K562 (cell line): Measurements from ENCODE around the gene AKT2. TPM values are rescaled to one million over a fixed set of nuclear protein-coding genes. Genes with fewer than 3 reads are reported as not detected.
A peak's percentile ranks its signal among the peaks of the same experiment; 100 is the strongest.

ENCODE experiments used
- ARHGAP35 ChIP-seq: fragments of 450-650 bp; IDR thresholded peaks from 2 replicates; pipeline ENCODE4 v1.6.1; 2018; ENCODE audit not compliant: partially characterized antibody
- ARID3A ChIP-seq: IDR thresholded peaks from 2 replicates; pipeline ENCODE4 v1.6.1; 2012; ENCODE audit warnings: low read depth, low read length, improper control_type of control experiment, borderline replicate concordance
- BRCA1 ChIP-seq, 2 experiments: fragments of 450-650 bp in 1 of 2; sonication (generic) in 1 of 2; formaldehyde crosslinking in 1 of 2; IDR thresholded peaks; 2 replicates each; pipeline versions ENCODE4 v1.5.0 to v1.6.1; 2017 to 2020; ENCODE audit warnings: mild to moderate bottlenecking in 1 of 2, missing genetic modification reagents in 1 of 2
- FOXP4 ChIP-seq: sonication (generic); formaldehyde crosslinking; IDR thresholded peaks from 2 replicates; pipeline ENCODE4 v1.8.0; 2022; ENCODE audit warnings: mild to moderate bottlenecking, missing genetic modification reagents, borderline replicate concordance
- GTF2B ChIP-seq: IDR thresholded peaks from 2 replicates; pipeline ENCODE4 v1.6.1; 2011; ENCODE audit not compliant: insufficient read length; ENCODE audit errors: extremely low read depth
- HNRNPH1 ChIP-seq: fragments of 200-400 bp; formaldehyde crosslinking; optimal IDR thresholded peaks from 2 replicates; pipeline ENCODE3; 2017; ENCODE audit warnings: low read depth, mild to moderate bottlenecking, low read length, moderate library complexity
- KAT8 ChIP-seq: fragments of 450-650 bp; IDR thresholded peaks from 2 replicates; pipeline ENCODE4 v1.6.1; 2016; ENCODE audit warnings: low read depth, mild to moderate bottlenecking
- KLF13 ChIP-seq: fragments of 450-650 bp; IDR thresholded peaks from 2 replicates; pipeline ENCODE4 v1.6.1; 2016; ENCODE audit warnings: missing genetic modification characterization, low read depth, mild to moderate bottlenecking, missing compliant biosample characterization, moderate library complexity, borderline replicate concordance
- MBD2 ChIP-seq: sonication (generic); IDR thresholded peaks from 2 replicates; pipeline ENCODE4 v1.6.1; 2016; ENCODE audit warnings: low read depth, borderline replicate concordance
- MTA2 ChIP-seq: fragments of 450-650 bp; IDR thresholded peaks from 2 replicates; pipeline ENCODE4 v1.6.1; 2016; ENCODE audit warnings: low read depth
- NEUROD1 ChIP-seq: fragments of 150-350 bp; IDR thresholded peaks from 2 replicates; pipeline ENCODE4 v1.6.1; 2014; ENCODE audit warnings: borderline replicate concordance, low read length, low read depth; ENCODE audit not compliant: partially characterized antibody
- POLR2A ChIP-seq: fragments of 450-650 bp; conservative IDR thresholded peaks from 2 replicates; pipeline ENCODE4 v1.6.1; 2016
- SMARCE1 ChIP-seq: fragments of 450-650 bp; IDR thresholded peaks from 2 replicates; pipeline ENCODE4 v1.7.1; 2016; ENCODE audit warnings: mild to moderate bottlenecking
- SNAPC5 ChIP-seq: fragments of 250-450 bp; sonication (Bioruptor Pico); IDR thresholded peaks from 2 replicates; pipeline ENCODE4 v1.8.0; 2021; ENCODE audit warnings: moderate library complexity, mild to moderate bottlenecking, inconsistent platforms
- TCF3 ChIP-seq: sonication (generic); formaldehyde crosslinking; IDR thresholded peaks from 2 replicates; pipeline ENCODE4 v1.4.0; 2020; ENCODE audit warnings: mild to moderate bottlenecking, missing genetic modification reagents
- UBTF ChIP-seq, 2 experiments: IDR thresholded peaks; 2 replicates each; pipeline ENCODE4 v1.6.1; 2012; ENCODE audit warnings: improper control_type of control experiment in 2 of 2, low read depth in 2 of 2, low read length in 2 of 2, borderline replicate concordance in 1 of 2
- ZNF239 ChIP-seq: fragments of 250-450 bp; sonication (Bioruptor Pico); IDR thresholded peaks from 2 replicates; pipeline ENCODE4 v1.4.0; 2020; ENCODE audit warnings: mild to moderate bottlenecking
- ZNF444 ChIP-seq: fragments of 250-450 bp; sonication (Bioruptor Pico); IDR thresholded peaks from 2 replicates; pipeline ENCODE4 v1.4.0; 2020; ENCODE audit warnings: mild to moderate bottlenecking, moderate library complexity
- ZNF551 ChIP-seq: fragments of 250-450 bp; sonication (Bioruptor Pico); IDR thresholded peaks from 2 replicates; pipeline ENCODE4 v1.5.0; 2021; ENCODE audit warnings: mild to moderate bottlenecking, moderate library complexity
- ZNF589 ChIP-seq: fragments of 200-800 bp; sonication (Bioruptor generic); IDR thresholded peaks from 2 replicates; pipeline ENCODE4 v1.6.1; 2016; ENCODE audit warnings: low read depth, missing genetic modification characterization, missing compliant biosample characterization
- ZNF696 ChIP-seq: fragments of 250-450 bp; sonication (Bioruptor Pico); conservative IDR thresholded peaks from 2 replicates; pipeline ENCODE4 v1.4.0; 2020; ENCODE audit warnings: mild to moderate bottlenecking, moderate library complexity
- polyA plus RNA-seq, 8 experiments: library from polyadenylated mRNA; depleted of rRNA in 4 of 8; stranded (reverse) in 5 of 8; unstranded in 3 of 8; fragments of >200 nt; fragmentation: Nextera tagmentation in 2 of 8; fragmentation: Illumina TruSeq in 1 of 8; extraction: Ambion mirVana in 2 of 8; extraction: Trizol in 1 of 8; gene quantifications; 2 replicates each; pipeline versions ENCODE4 v1.2.1 to v1.2.3, GENCODE V29; 2011 to 2014; ENCODE audit warnings: inconsistent platforms in 1 of 8, missing spikeins in 1 of 8
- total RNA-seq, 7 experiments: library from RNA; depleted of rRNA in 6 of 7; stranded (reverse); fragments of >200 nt in 6 of 7; fragmentation: Illumina TruSeq in 2 of 7; extraction: Trizol in 2 of 7; gene quantifications; 2 replicates each; pipeline versions ENCODE4 v1.2.1 to v1.2.3, GENCODE V29; 2011 to 2021; ENCODE audit warnings: low replicate concordance in 1 of 7

Gene AKT2
- total and polyA plus RNA-seq, 9 of the 15 experiments (the other 6 are each of a cell fraction or from before 2014, with no cell fraction given): 1.1 to 132 (median 67.7) TPM

GRCh38 chr19:40190891-40191835 is 94.0 kb downstream of the AKT2 start, which contains the start of gene MAP3K10 (continued):
- TF ChIP-seq GTF2B (no peak), ZNF696 (no peak), UBTF (IDR thresholded peaks at IDR 0.05; ENCODE audit: borderline replicate concordance in 1 of 2, low read depth in 2 of 2, low read length in 2 of 2) (no peak), NEUROD1 (no peak), SNAPC5 (CRISPR knock-in tag) (no peak), ZNF589 (no peak; the same call in 1 of the 2 replicates), FOXP4 (CRISPR knock-in tag) (no peak), MTA2 (no peak), TCF3 (CRISPR knock-in tag) (no peak), KAT8 (no peak), ARHGAP35 (no peak), ZNF551 (CRISPR knock-in tag) (no peak), KLF13 (peak; percentile 64; the same call in 1 of the 2 replicates), BRCA1 (IDR thresholded peaks at IDR 0.05) (no peak), BRCA1 (CRISPR knock-in tag; IDR thresholded peaks at IDR 0.05) (no peak), HNRNPH1 (no peak), ZNF444 (no peak), ARID3A (no peak), POLR2A (peak; percentile 44; the same call in 1 of the 2 replicates), SMARCE1 (0 out of 2 replicates have a peak, but pooled peaks have one; percentile 2), ZNF239 (CRISPR knock-in tag) (no peak), MBD2 (peak; percentile 30; the same call in 1 of the 2 replicates)
